ENCODE data around the gene NIT1.

NIT1 gene

DNA sequence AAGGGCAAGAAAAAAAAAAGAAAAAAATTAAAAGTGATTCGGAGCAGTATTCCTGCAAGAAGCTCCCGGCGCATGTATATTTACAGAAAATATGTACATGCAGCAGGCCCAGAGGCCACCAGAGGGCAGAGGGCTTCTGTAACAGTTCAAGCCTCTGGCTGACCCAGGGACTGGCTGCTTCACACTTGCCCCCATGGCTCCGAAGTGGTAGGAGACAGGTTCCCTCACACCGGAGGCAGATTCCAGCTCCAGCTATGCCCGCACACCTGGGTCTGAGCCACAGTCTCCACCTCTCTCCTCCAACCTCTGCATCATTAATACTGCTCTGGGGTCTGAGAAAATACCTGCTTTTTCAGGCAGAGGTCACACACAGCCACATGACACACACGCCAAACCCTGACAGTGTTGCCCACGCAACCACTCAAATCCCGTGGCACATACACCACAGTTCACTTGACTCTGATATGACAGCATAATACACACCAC lies 46.0 kb upstream of the NIT1 start:
- H3K27ac ChIP-seq, result no peak overlapping the region
- TF ChIP-seq, protein P1, sequence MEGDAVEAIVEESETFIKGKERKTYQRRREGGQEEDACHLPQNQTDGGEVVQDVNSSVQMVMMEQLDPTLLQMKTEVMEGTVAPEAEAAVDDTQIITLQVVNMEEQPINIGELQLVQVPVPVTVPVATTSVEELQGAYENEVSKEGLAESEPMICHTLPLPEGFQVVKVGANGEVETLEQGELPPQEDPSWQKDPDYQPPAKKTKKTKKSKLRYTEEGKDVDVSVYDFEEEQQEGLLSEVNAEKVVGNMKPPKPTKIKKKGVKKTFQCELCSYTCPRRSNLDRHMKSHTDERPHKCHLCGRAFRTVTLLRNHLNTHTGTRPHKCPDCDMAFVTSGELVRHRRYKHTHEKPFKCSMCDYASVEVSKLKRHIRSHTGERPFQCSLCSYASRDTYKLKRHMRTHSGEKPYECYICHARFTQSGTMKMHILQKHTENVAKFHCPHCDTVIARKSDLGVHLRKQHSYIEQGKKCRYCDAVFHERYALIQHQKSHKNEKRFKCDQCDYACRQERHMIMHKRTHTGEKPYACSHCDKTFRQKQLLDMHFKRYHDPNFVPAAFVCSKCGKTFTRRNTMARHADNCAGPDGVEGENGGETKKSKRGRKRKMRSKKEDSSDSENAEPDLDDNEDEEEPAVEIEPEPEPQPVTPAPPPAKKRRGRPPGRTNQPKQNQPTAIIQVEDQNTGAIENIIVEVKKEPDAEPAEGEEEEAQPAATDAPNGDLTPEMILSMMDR (IDR thresholded peaks at IDR 0.05; ENCODE audit: low read depth, low read length, missing control alignments), result peak; percentile 75
- no peaks in the 10 kb centered on the region for H3K27me3 ChIP-seq (replicated peaks)
- H3K4me3 ChIP-seq (ENCODE audit: low read depth, low read length), result no peak overlapping the region
- peak; percentile 32 for DNase-seq
- in situ Hi-C loops (cut with HindIII; ENCODE audit: low pct_ligation_motif_present, low sequenced_read_pairs), result no loop called here
- H3K36me3 ChIP-seq (replicated peaks), result no peaks in the 10 kb centered on the region

DNA sequence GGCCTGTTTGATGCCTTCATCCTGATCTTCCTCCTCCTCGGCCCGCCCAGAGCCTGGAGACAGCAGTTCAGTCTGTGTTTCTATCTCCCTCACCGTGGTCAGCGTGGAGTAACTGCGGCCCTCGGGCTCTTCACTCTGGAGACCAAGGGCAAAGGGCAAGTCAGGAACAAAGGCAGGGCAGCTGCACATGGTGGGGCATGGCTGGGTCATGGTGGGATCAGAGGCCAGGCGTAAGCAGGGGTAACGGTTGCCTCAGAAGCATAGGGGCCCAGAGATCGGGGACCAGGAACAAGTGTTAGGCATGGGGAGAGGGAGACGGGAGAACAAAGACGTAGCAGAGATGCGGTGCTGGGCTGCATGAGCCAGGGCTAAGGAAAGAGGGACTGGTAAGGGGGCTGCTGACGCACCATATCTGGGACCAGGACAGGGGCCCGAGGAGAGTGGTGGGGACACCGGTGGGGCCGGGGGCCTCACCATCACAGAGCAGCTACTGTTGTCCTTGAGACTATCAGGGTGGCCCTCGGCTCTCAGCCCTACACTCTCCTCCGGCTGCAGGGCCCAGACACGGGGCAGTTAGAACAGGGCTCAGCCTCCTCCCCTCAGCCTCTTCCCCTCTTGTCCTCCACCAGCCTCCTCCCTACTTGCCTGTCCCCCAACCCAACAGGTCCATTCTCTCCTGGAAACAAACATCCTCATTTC lies 45.0 kb upstream of the NIT1 start:
- H3K27ac ChIP-seq, result no peak overlapping the region
- DNase-seq, result no peak
- in situ Hi-C loops (cut with HindIII; ENCODE audit: low pct_ligation_motif_present, low sequenced_read_pairs), result no loop called here
- H3K36me3 ChIP-seq (replicated peaks), result no peaks in the 10 kb centered on the region
- H3K27me3 ChIP-seq (replicated peaks), result no peaks in the 10 kb centered on the region
- TF ChIP-seq, protein P1 (IDR thresholded peaks at IDR 0.05; ENCODE audit: low read depth, low read length, missing control alignments), result no peak
- no peak overlapping the region for H3K4me3 ChIP-seq (ENCODE audit: low read depth, low read length)

DNA sequence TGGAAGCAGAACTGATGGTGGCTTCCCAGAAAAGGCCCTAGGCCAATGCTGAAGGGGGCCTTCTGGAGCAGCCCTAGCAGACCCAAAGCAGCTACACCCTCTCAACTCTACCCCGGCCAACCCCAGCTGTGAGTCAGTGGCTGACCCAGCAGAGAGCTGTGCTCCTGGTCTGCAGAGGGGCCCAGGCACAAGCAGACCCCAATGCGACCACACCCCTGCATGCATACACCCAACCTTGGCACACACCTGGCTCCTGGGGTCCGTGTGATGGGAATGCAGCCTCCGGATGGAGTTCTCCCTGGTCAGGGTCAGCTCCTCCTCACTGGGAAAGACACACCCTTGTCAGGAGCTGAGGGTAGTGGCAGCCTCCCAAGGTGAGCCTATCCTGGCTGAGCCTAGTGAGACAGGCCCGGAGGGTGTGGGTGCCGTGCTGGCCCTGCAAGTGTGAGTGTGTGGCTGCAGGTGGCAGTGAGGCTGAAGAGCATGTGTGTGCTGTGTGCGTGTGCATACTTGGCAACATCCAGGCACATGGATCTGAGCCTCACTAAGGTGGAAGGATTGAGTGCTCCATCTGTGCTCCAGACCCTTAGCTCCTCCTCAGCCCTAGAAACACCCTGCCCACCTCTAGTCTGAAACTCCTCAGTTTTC lies 44.3 kb upstream of the NIT1 start:
- no peaks in the 10 kb centered on the region for H3K27me3 ChIP-seq (replicated peaks)
- H3K36me3 ChIP-seq (replicated peaks), result no peaks in the 10 kb centered on the region
- H3K4me3 ChIP-seq (ENCODE audit: low read depth, low read length), result no peak overlapping the region
- TF ChIP-seq, protein P1 (IDR thresholded peaks at IDR 0.05; ENCODE audit: low read depth, low read length, missing control alignments), result no peak
- no peak overlapping the region for H3K27ac ChIP-seq
- no peak for DNase-seq
- in situ Hi-C loops (cut with HindIII; ENCODE audit: low pct_ligation_motif_present, low sequenced_read_pairs), result no loop called here

DNA sequence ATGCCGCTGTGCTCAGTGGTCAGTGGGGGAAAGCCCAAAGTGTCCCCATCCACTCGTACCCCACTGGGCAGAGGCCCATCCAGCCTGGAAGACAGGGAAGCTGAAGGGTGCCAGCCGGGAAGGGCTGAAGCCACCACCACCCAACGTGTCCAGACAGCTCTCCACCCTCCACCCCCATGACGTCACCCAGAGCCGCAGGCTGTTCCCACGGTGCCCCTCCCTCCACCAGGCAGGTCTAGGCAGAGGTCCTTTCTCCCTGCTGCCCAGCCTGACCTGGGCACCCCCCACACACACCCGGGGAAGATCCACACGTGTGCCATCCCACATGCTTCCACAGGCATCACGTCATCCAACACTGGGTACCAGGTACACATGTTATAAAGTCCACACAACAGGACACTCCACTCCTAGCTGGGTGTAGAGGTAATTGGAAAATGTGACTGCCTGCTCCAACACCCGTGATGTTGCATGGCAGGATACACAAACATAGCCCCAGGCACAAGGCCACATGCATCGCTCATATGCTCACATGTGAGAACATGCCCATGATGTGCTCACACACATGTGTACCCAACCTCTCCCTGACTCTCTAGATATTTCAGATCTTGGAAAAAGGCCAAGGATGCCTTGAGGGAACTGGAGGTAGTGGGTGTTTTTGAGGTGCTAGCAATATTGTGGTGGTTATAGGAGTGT lies 43.1 kb upstream of the NIT1 start:
- in situ Hi-C loops (cut with HindIII; ENCODE audit: low pct_ligation_motif_present, low sequenced_read_pairs), result no loop called here
- Histone ChIP-seq H3K4me3 (ENCODE audit: low read depth, low read length) (no peak overlapping the region), H3K27me3 (replicated peaks) (no peaks in the 10 kb centered on the region), H3K36me3 (replicated peaks) (no peaks in the 10 kb centered on the region), H3K27ac (no peak overlapping the region)
- TF ChIP-seq, protein P1 (IDR thresholded peaks at IDR 0.05; ENCODE audit: low read depth, low read length, missing control alignments), result no peak
- DNase-seq, result no peak

DNA sequence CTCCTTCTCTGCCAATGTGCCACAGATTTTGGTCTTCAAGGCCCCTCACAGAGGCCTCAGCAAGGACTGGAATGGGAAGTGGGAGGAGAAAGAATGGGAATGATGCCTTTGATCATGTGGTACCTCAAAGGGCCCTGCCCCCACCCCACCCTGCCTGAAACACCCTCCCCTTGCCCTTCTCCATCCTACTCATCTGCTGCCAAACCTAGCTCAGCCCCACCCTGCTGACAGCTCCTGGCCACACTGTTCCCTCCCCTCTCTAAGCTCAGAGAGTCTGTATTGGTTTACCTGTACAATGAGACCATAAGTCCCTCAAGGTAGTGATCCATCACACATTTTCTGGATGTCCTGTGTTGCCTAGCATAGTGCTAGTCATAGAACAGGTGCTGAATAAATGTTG lies 41.5 kb upstream of the NIT1 start:
- no peaks in the 10 kb centered on the region for H3K27me3 ChIP-seq (replicated peaks)
- TF ChIP-seq, protein P1 (IDR thresholded peaks at IDR 0.05; ENCODE audit: low read depth, low read length, missing control alignments), result no peak
- no peaks in the 10 kb centered on the region for H3K36me3 ChIP-seq (replicated peaks)
- H3K4me3 ChIP-seq (ENCODE audit: low read depth, low read length), result no peak overlapping the region
- no peak overlapping the region for H3K27ac ChIP-seq
- no peak for DNase-seq
- in situ Hi-C loops (cut with HindIII; ENCODE audit: low pct_ligation_motif_present, low sequenced_read_pairs), result no loop called here

Data from brain microvascular endothelial cell (primary cell).